Neural progenitor cell (in vitro differentiated cells): Measurements from ENCODE around the gene CNTD1. TPM values are rescaled to one million over a fixed set of nuclear protein-coding genes. Genes with fewer than 3 reads are reported as not detected.

Source experiments
- DNase-seq: peaks from one replicate; pipeline ENCODE4 v3.0.0-alpha.2; 2016; ENCODE audit warnings: low spot score
- H2AFZ ChIP-seq: fragments of 200-600 bp; sonication (generic); replicated peaks from 2 replicates; pipeline ENCODE4 v1.6.1; 2016; ENCODE audit warnings: antibody characterized with exemption
- H3F3A ChIP-seq: fragments of 200-600 bp; sonication (generic); 2 replicates; pipeline ENCODE4 v1.6.1; 2016; ENCODE audit warnings: antibody characterized with exemption, low read depth
- H3K27ac ChIP-seq: fragments of 200-600 bp; sonication (generic); 2 replicates; pipeline ENCODE4 v1.5.1; 2016; ENCODE audit warnings: mild to moderate bottlenecking
- H3K27me3 ChIP-seq: fragments of 200-600 bp; sonication (generic); 2 replicates; pipeline ENCODE4 v1.6.1; 2016; ENCODE audit warnings: mild to moderate bottlenecking, moderate library complexity
- H3K36me3 ChIP-seq: fragments of 200-600 bp; sonication (generic); 2 replicates; pipeline ENCODE4 v1.5.1; 2016
- H3K4me1 ChIP-seq: fragments of 200-600 bp; sonication (generic); 2 replicates; pipeline ENCODE4 v1.6.1; 2016; ENCODE audit warnings: mixed run types
- H3K4me2 ChIP-seq: fragments of 200-600 bp; sonication (generic); 2 replicates; pipeline ENCODE4 v1.6.1; 2016
- H3K4me3 ChIP-seq: fragments of 200-600 bp; sonication (generic); 2 replicates; pipeline ENCODE4 v1.5.1; 2016
- H3K79me2 ChIP-seq: fragments of 200-600 bp; sonication (generic); 2 replicates; pipeline ENCODE4 v1.6.1; 2016; ENCODE audit warnings: low read depth
- H3K9ac ChIP-seq: fragments of 200-600 bp; sonication (generic); 2 replicates; pipeline ENCODE4 v1.6.1; 2016
- H3K9me3 ChIP-seq: fragments of 200-600 bp; sonication (generic); 2 replicates; pipeline ENCODE4 v1.5.1; 2016; ENCODE audit warnings: low read depth
- H4K20me1 ChIP-seq: fragments of 200-600 bp; sonication (generic); 2 replicates; pipeline ENCODE4 v1.6.1; 2016; ENCODE audit warnings: low read depth
- H3K27ac Mint-ChIP-seq: 3 replicates; pipeline ENCODE4 v1.8.0; 2021; ENCODE audit warnings: mixed read lengths
- H3K27me3 Mint-ChIP-seq: 2 replicates; pipeline ENCODE4 v1.8.0; 2022; ENCODE audit warnings: low read depth, mild to moderate bottlenecking, inconsistent platforms, moderate library complexity, mixed read lengths; ENCODE audit not compliant: insufficient read depth
- H3K36me3 Mint-ChIP-seq: 3 replicates; pipeline ENCODE4 v1.8.0; 2021; ENCODE audit warnings: mixed read lengths
- H3K4me1 Mint-ChIP-seq: 3 replicates; pipeline ENCODE4 v1.8.0; 2021; ENCODE audit warnings: mixed read lengths
- H3K4me3 Mint-ChIP-seq: 3 replicates; pipeline ENCODE4 v1.8.0; 2021; ENCODE audit warnings: mild to moderate bottlenecking, moderate library complexity, mixed read lengths
- H3K9me3 Mint-ChIP-seq: 3 replicates; pipeline ENCODE4 v1.8.0; 2020; ENCODE audit warnings: mixed read lengths
- EZH2 ChIP-seq: fragments of 200-600 bp; sonication (generic); IDR thresholded peaks from 2 replicates; pipeline ENCODE4 v1.6.1; 2017; ENCODE audit warnings: antibody characterized with exemption, mild to moderate bottlenecking, moderate library complexity
- EZH2phosphoT487 ChIP-seq: fragments of 200-600 bp; sonication (generic); IDR thresholded peaks from 2 replicates; pipeline ENCODE4 v1.6.1; 2017; ENCODE audit warnings: antibody characterized with exemption
- total RNA-seq: library from RNA; depleted of rRNA; stranded (reverse); fragments of >200 nt; gene quantifications from 2 replicates; pipeline ENCODE4 v1.2.3, GENCODE V29; 2015; ENCODE audit warnings: low replicate concordance
- TF ChIP-seq, protein P1 (sequence below): fragments of 200-600 bp; sonication (generic); IDR thresholded peaks from 2 replicates; pipeline ENCODE4 v1.5.1; 2017; ENCODE audit warnings: antibody characterized with exemption, mild to moderate bottlenecking

CNTD1 gene
- total RNA-seq, 1 donor from 2014 or later = not detected

DNA sequence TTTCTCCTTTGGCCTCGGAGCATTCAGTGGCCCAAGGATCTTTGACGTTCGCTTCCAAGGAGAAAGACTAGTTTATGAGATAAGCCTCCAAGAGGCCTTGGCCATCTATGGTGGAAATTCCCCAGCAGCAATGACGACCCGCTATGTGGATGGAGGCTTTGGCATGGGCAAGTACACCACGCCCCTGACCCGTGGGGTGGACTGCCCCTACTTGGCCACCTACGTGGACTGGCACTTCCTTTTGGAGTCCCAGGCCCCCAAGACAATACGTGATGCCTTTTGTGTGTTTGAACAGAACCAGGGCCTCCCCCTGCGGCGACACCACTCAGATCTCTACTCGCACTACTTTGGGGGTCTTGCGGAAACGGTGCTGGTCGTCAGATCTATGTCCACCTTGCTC is 53.7 kb downstream of the CNTD1 start:
- Histone ChIP-seq H3K27ac (no peak overlapping the region), H3K79me2 (no peaks in the 10 kb centered on the region), H2AFZ (no peak overlapping the region), H3K4me2 (no peak overlapping the region), H4K20me1 (no peaks in the 10 kb centered on the region), H3F3A (no peaks in the 10 kb centered on the region), H3K36me3 (no peaks in the 10 kb centered on the region), H3K9ac (no peak overlapping the region), H3K27me3 (no peaks in the 10 kb centered on the region), H3K9me3 (no peaks in the 10 kb centered on the region), H3K4me1 (no peaks in the 10 kb centered on the region), H3K4me3 (no peak overlapping the region)
- no peak overlapping the region for H3K4me3 Mint-ChIP-seq
- no peaks in the 10 kb centered on the region for H3K4me1 Mint-ChIP-seq
- peaks cover 2% of the 10 kb centered on the region for H3K36me3 Mint-ChIP-seq
- no peak for TF ChIP-seq EZH2
- TF ChIP-seq, protein P1, sequence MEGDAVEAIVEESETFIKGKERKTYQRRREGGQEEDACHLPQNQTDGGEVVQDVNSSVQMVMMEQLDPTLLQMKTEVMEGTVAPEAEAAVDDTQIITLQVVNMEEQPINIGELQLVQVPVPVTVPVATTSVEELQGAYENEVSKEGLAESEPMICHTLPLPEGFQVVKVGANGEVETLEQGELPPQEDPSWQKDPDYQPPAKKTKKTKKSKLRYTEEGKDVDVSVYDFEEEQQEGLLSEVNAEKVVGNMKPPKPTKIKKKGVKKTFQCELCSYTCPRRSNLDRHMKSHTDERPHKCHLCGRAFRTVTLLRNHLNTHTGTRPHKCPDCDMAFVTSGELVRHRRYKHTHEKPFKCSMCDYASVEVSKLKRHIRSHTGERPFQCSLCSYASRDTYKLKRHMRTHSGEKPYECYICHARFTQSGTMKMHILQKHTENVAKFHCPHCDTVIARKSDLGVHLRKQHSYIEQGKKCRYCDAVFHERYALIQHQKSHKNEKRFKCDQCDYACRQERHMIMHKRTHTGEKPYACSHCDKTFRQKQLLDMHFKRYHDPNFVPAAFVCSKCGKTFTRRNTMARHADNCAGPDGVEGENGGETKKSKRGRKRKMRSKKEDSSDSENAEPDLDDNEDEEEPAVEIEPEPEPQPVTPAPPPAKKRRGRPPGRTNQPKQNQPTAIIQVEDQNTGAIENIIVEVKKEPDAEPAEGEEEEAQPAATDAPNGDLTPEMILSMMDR = no peak
- no peak for TF ChIP-seq EZH2phosphoT487
- H3K27ac Mint-ChIP-seq = no peak overlapping the region
- H3K9me3 Mint-ChIP-seq = no peaks in the 10 kb centered on the region
- DNase-seq = no peak
- peaks cover 7% of the 10 kb centered on the region for H3K27me3 Mint-ChIP-seq

GRCh38 chr17:42853004-42853403 is 54.3 kb downstream of the CNTD1 start:
- Mint-ChIP-seq H3K4me3 (no peak overlapping the region), H3K4me1 (no peaks in the 10 kb centered on the region), H3K9me3 (no peaks in the 10 kb centered on the region), H3K27ac (no peak overlapping the region), H3K27me3 (peaks cover 9% of the 10 kb centered on the region), H3K36me3 (peaks cover 2% of the 10 kb centered on the region)
- no peak overlapping the region for H3K27ac ChIP-seq
- no peaks in the 10 kb centered on the region for H3K4me1 ChIP-seq
- no peaks in the 10 kb centered on the region for H3K9me3 ChIP-seq
- H3K79me2 ChIP-seq = no peaks in the 10 kb centered on the region
- H3K27me3 ChIP-seq = no peaks in the 10 kb centered on the region
- no peaks in the 10 kb centered on the region for H3K36me3 ChIP-seq
- H4K20me1 ChIP-seq = no peaks in the 10 kb centered on the region
- H3F3A ChIP-seq = no peaks in the 10 kb centered on the region
- TF ChIP-seq EZH2phosphoT487 (no peak), EZH2 (no peak)
- TF ChIP-seq, protein P1 = no peak
- H3K9ac ChIP-seq = no peak overlapping the region
- DNase-seq = no peak
- no peak overlapping the region for H2AFZ ChIP-seq
- no peak overlapping the region for H3K4me3 ChIP-seq
- H3K4me2 ChIP-seq = no peak overlapping the region

- H3K4me3 ChIP-seq = no peak overlapping the region
- Mint-ChIP-seq H3K9me3 (no peaks in the 10 kb centered on the region), H3K4me1 (no peaks in the 10 kb centered on the region), H3K27ac (no peak overlapping the region), H3K36me3 (peaks cover 2% of the 10 kb centered on the region), H3K4me3 (no peak overlapping the region), H3K27me3 (peaks cover 9% of the 10 kb centered on the region)
- no peak overlapping the region for H3K4me2 ChIP-seq
- no peaks in the 10 kb centered on the region for H3K9me3 ChIP-seq
- no peak for TF ChIP-seq EZH2
- TF ChIP-seq, protein P1 = no peak
- no peak for TF ChIP-seq EZH2phosphoT487
- no peaks in the 10 kb centered on the region for H3F3A ChIP-seq
- no peaks in the 10 kb centered on the region for H3K36me3 ChIP-seq
- no peaks in the 10 kb centered on the region for H3K79me2 ChIP-seq
- DNase-seq = no peak
- H2AFZ ChIP-seq = no peak overlapping the region
- H3K4me1 ChIP-seq = no peaks in the 10 kb centered on the region
- H3K9ac ChIP-seq = no peak overlapping the region
- H4K20me1 ChIP-seq = no peaks in the 10 kb centered on the region
- H3K27me3 ChIP-seq = no peaks in the 10 kb centered on the region
- H3K27ac ChIP-seq = no peak overlapping the region
Observed at GRCh38 chr17:42853597-42853967, 54.9 kb downstream of the CNTD1 start.
